Liver (tissue), 9 donors: ENCODE data around the gene SLC39A3. TPM values are rescaled to one million over a fixed set of nuclear protein-coding genes. Genes with fewer than 3 reads are reported as not detected.

Source experiments
- DNase-seq: peaks from one replicate; pipeline ENCODE4 v3.0.0-alpha.2; 2017; ENCODE audit warnings: low spot score
- H3K27ac ChIP-seq, 2 donors: one replicate each; pipeline ENCODE4 v1.7.0; 2013; ENCODE audit warnings: inconsistent platforms in 2 of 2, low read length in 2 of 2, control low read depth in 1 of 2, low read depth in 1 of 2, mild to moderate bottlenecking in 1 of 2
- H3K27me3 ChIP-seq, 4 donors: one replicate each; pipeline versions ENCODE4 v1.6.1 to v1.7.0; 2013; ENCODE audit warnings: low read length in 3 of 4, inconsistent platforms in 1 of 4, mild to moderate bottlenecking in 1 of 4, moderate library complexity in 1 of 4; ENCODE audit not compliant: control insufficient read depth in 4 of 4, insufficient read depth in 4 of 4
- H3K36me3 ChIP-seq, 4 donors: one replicate each; pipeline versions ENCODE4 v1.6.1 to v1.7.0; 2013; ENCODE audit warnings: low read length in 3 of 4, mild to moderate bottlenecking in 3 of 4, low read depth in 1 of 4, moderate library complexity in 1 of 4; ENCODE audit not compliant: control insufficient read depth in 4 of 4, insufficient read depth in 3 of 4
- H3K4me1 ChIP-seq, 4 donors: one replicate each; pipeline versions ENCODE4 v1.6.1 to v1.7.0; 2013; ENCODE audit warnings: low read length in 3 of 4, mild to moderate bottlenecking in 3 of 4, moderate library complexity in 1 of 4; ENCODE audit not compliant: control insufficient read depth in 4 of 4, insufficient read depth in 4 of 4
- H3K4me3 ChIP-seq, 3 donors: one replicate each; pipeline versions ENCODE4 v1.6.1 to v1.7.0; 2013; ENCODE audit warnings: low read length in 3 of 3, control low read depth in 1 of 3, low read depth in 1 of 3, mild to moderate bottlenecking in 1 of 3
- H3K9ac ChIP-seq, 2 donors: one replicate each; pipeline ENCODE4 v1.7.0; 2013; ENCODE audit warnings: low read length in 2 of 2, mild to moderate bottlenecking in 2 of 2, moderate library complexity in 2 of 2, control low read depth in 1 of 2, low read depth in 1 of 2
- H3K9me3 ChIP-seq, 4 donors: one replicate each; pipeline versions ENCODE4 v1.6.1 to v1.7.0; 2013; ENCODE audit warnings: low read length in 3 of 4; ENCODE audit not compliant: control insufficient read depth in 4 of 4
- ATF3 ChIP-seq: IDR thresholded peaks from 2 replicates; pipeline ENCODE4 v1.6.1; 2016; ENCODE audit warnings: antibody characterized with exemption
- CTCF ChIP-seq: fragments of 150-350 bp; IDR thresholded peaks from 2 replicates; pipeline ENCODE4 v1.5.1; 2017; ENCODE audit warnings: improper control_type of control experiment, low read depth, low read length; ENCODE audit not compliant: missing input control
- EGR1 ChIP-seq, 2 donors: IDR thresholded peaks; 2 replicates each; pipeline ENCODE4 v1.6.1; 2016 to 2018; ENCODE audit warnings: antibody characterized with exemption in 2 of 2, low read depth in 2 of 2
- FOXA1 ChIP-seq: IDR thresholded peaks from 2 replicates; pipeline ENCODE4 v1.6.1; 2016; ENCODE audit warnings: antibody characterized with exemption
- GABPA ChIP-seq, 2 donors: IDR thresholded peaks in 1 of 2; conservative IDR thresholded peaks in 1 of 2; 2 replicates each; pipeline ENCODE4 v1.6.1; 2016; ENCODE audit warnings: antibody characterized with exemption in 2 of 2, mild to moderate bottlenecking in 1 of 2, moderate library complexity in 1 of 2
- HNF4G ChIP-seq: IDR thresholded peaks from 2 replicates; pipeline ENCODE4 v1.6.1; 2016; ENCODE audit warnings: antibody characterized with exemption
- MAX ChIP-seq: IDR thresholded peaks from 2 replicates; pipeline ENCODE4 v1.6.1; 2016; ENCODE audit warnings: antibody characterized with exemption
- NR2F2 ChIP-seq: IDR thresholded peaks from 2 replicates; pipeline ENCODE4 v1.6.1; 2016; ENCODE audit warnings: antibody characterized with exemption
- RAD21 ChIP-seq, 2 donors: IDR thresholded peaks; 2 replicates each; pipeline ENCODE4 v1.6.1; 2016; ENCODE audit warnings: antibody characterized with exemption in 2 of 2, mild to moderate bottlenecking in 2 of 2
- REST ChIP-seq: IDR thresholded peaks from 2 replicates; pipeline ENCODE4 v1.6.1; 2016; ENCODE audit warnings: antibody characterized with exemption, mild to moderate bottlenecking
- RXRA ChIP-seq, 2 donors: IDR thresholded peaks; 2 replicates each; pipeline ENCODE4 v1.6.1; 2017 to 2018; ENCODE audit warnings: antibody characterized with exemption in 2 of 2, mild to moderate bottlenecking in 1 of 2
- SP1 ChIP-seq: IDR thresholded peaks from 2 replicates; pipeline ENCODE4 v1.6.1; 2018; ENCODE audit warnings: antibody characterized with exemption, mild to moderate bottlenecking
- YY1 ChIP-seq: IDR thresholded peaks from 2 replicates; pipeline ENCODE4 v1.6.1; 2016; ENCODE audit warnings: antibody characterized with exemption, mild to moderate bottlenecking
- ZBTB33 ChIP-seq: IDR thresholded peaks from 2 replicates; pipeline ENCODE4 v1.6.1; 2016; ENCODE audit warnings: antibody characterized with exemption
- WGBS: extraction: QIAGEN DNeasy Blood & Tissue Kit; methylation state at CpG from one replicate; pipeline ENCODE4 v1.1.7; 2013; 5-methylcytosine and 5-hydroxymethylcytosine counted together
- polyA plus RNA-seq, 2 donors: library from polyadenylated mRNA; stranded (reverse) in 1 of 2; unstranded in 1 of 2; fragments of 200-250 nt in 1 of 2; fragments of >200 nt in 1 of 2; fragmentation: Nextera tagmentation in 1 of 2; extraction: Ambion mirVana in 1 of 2; gene quantifications; one replicate each; pipeline versions ENCODE4 v1.2.1 to v1.2.3, GENCODE V29; 2013 to 2015
- total RNA-seq, 2 donors: library from RNA; depleted of rRNA; stranded (reverse); fragments of >200 nt; gene quantifications; one replicate each; pipeline ENCODE4 v1.2.3, GENCODE V29; 2014
- donor health status: healthy.
- donor health status: healthy.
- donor health status: healthy.
- donor health status: healthy.
- donor health status: healthy.

The SLC39A3 gene
- total and polyA plus RNA-seq, 4 donors = 19.8 to 29.0 (median 24.2) TPM

- 97% methylated on average over 16 of the region's 16 CpGs for WGBS
- no peaks in the 10 kb centered on the region for H3K4me1 ChIP-seq
- H3K9me3 ChIP-seq = no peaks in the 10 kb centered on the region
- no peak overlapping the region for H3K27ac ChIP-seq
- peaks cover 3 to 71% (median 14%) of the 10 kb centered on the region in 4 donors for H3K36me3 ChIP-seq
- TF ChIP-seq EGR1 (IDR thresholded peaks at IDR 0.05; ENCODE audit: low read depth in 2 of 2) (no peak), GABPA (IDR thresholded peaks at IDR 0.05 in 1 of 2, conservative IDR thresholded peaks at IDR 0.05 in 1 of 2) (no peak), MAX (no peak), RAD21 (IDR thresholded peaks at IDR 0.05) (no peak), REST (no peak), YY1 (no peak), ATF3 (no peak), SP1 (no peak), FOXA1 (no peak), NR2F2 (no peak), HNF4G (no peak)
- DNase-seq = no peak
- no peak overlapping the region for H3K4me3 ChIP-seq
- no peaks in the 10 kb centered on the region for H3K27me3 ChIP-seq
- H3K9ac ChIP-seq = no peak overlapping the region
Measured at GRCh38 chr19:2761309-2761677, 21.5 kb upstream of the SLC39A3 start.

- Histone ChIP-seq H3K36me3 (peaks cover 4 to 71% (median 15%) of the 10 kb centered on the region in 4 donors), H3K27me3 (no peaks in the 10 kb centered on the region), H3K4me3 (no peak overlapping the region), H3K9ac (no peak overlapping the region), H3K9me3 (no peaks in the 10 kb centered on the region), H3K4me1 (no peaks in the 10 kb centered on the region), H3K27ac (no peak overlapping the region)
- TF ChIP-seq ATF3 = no peak
- 95% methylated on average over 7 of the region's 7 CpGs for WGBS
- DNase-seq = no peak
Measured at GRCh38 chr19:2759965-2760364, 20.1 kb upstream of the SLC39A3 start.

GRCh38 chr19:2759362-2759761 lies 19.5 kb upstream of the SLC39A3 start:
- Histone ChIP-seq H3K4me3 (no peak overlapping the region), H3K9me3 (no peaks in the 10 kb centered on the region), H3K27me3 (no peaks in the 10 kb centered on the region), H3K27ac (no peak overlapping the region), H3K9ac (no peak overlapping the region), H3K36me3 (peaks cover 8 to 69% (median 13%) of the 10 kb centered on the region in 4 donors), H3K4me1 (no peaks in the 10 kb centered on the region)
- no peak for DNase-seq
- WGBS = 93% methylated on average over 17 of the region's 17 CpGs
- no peak for TF ChIP-seq MAX
- TF ChIP-seq RXRA (IDR thresholded peaks at IDR 0.05) = no peak
- no peak for TF ChIP-seq RAD21 (IDR thresholded peaks at IDR 0.05)
- TF ChIP-seq YY1 = no peak
- no peak for TF ChIP-seq ZBTB33
- TF ChIP-seq HNF4G = no peak
- no peak for TF ChIP-seq REST
- TF ChIP-seq CTCF = no peak
